GM19328 (cell line): Measurements from ENCODE around the gene MLXIP.
"Not testable (repeated sequence)": the region's sequence is repeated elsewhere in the genome, so short reads cannot be mapped to it uniquely, and the experiment has no call there.

ENCODE experiments used
- ATAC-seq: cut with Tn5 transposase; IDR thresholded peaks from one replicate; pipeline ENCODE4 v1.9.1; 2021; ENCODE audit warnings: mild to moderate bottlenecking, moderate library complexity; ENCODE audit not compliant: unreplicated experiment

The MLXIP gene, protein sequence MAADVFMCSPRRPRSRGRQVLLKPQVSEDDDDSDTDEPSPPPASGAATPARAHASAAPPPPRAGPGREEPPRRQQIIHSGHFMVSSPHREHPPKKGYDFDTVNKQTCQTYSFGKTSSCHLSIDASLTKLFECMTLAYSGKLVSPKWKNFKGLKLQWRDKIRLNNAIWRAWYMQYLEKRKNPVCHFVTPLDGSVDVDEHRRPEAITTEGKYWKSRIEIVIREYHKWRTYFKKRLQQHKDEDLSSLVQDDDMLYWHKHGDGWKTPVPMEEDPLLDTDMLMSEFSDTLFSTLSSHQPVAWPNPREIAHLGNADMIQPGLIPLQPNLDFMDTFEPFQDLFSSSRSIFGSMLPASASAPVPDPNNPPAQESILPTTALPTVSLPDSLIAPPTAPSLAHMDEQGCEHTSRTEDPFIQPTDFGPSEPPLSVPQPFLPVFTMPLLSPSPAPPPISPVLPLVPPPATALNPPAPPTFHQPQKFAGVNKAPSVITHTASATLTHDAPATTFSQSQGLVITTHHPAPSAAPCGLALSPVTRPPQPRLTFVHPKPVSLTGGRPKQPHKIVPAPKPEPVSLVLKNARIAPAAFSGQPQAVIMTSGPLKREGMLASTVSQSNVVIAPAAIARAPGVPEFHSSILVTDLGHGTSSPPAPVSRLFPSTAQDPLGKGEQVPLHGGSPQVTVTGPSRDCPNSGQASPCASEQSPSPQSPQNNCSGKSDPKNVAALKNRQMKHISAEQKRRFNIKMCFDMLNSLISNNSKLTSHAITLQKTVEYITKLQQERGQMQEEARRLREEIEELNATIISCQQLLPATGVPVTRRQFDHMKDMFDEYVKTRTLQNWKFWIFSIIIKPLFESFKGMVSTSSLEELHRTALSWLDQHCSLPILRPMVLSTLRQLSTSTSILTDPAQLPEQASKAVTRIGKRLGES

DNA sequence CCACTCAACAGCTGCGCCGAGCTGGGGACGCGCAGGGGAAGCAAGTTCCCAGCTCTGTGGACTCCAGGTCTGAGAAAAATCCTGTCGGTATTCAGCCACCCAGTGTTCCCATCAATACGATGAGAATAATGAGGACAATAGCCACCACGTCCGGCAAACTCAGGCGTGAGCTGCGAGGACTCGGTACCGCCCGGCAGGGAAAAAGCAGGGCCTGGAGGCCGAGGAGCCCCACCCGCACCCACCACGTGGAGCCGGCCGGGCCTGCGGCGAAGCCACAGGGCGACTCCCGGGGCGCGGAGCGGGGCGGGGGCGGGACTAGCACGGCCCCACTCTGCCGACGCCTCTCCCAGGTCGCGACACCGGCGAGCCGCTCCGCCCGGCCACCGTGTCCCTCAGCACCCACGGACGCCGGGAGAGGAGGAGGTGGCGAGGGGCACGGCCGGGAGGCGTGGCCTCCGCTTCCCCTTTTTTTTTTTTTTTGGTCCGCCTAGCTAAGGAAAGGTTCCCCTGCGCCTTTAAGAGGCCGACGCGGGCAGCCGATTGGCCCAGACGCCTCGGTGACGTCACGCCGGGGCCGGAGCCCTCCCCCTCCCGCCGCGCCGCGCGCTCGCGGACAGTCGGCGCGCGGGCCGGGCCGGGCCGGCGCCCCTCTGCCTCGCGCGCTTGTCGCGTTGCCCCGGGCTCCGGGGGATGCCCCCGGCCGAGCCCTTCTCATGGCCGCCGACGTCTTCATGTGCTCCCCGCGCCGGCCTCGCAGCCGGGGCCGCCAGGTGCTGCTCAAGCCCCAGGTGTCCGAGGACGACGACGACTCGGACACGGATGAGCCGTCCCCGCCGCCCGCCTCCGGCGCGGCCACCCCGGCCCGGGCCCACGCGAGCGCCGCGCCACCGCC is at the start of gene MLXIP:
Gene MLXIP (plus strand): TSS at position 616 of the 892 bp plus-strand sequence. CDS start 98 bp downstream, at position 714.
- peak; percentile 81 for ATAC-seq

DNA sequence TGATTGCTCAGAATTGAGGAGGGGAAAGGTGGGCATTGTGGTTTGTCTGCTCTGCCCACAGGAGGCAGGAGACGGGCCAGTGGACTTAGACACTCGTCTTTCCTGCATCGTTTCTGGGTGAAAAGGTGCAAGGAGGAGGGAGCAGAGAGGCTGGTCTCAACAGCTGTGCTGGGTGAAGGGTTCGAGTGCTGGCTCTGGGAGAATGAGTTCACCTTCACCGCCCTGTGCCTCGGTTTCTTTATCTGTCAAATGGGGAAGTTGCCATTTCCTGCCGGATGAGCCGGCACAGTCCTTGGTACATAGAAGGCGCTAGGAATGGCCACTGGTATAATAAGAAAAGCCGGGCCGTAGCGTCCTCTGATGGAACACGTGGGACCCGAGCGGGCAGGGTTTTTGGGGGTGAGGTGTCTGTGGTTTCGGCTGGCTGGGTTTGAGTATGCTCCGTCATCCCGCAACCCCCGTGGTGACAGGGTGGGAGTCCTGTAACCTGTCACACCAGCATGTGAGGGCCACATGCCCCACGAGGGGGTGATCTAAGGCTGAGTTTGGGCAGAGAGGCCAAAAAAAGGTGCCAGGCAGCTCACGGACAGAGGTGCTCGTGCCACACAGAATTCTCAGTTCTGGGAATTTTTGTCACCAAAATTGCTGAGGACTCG is 49.5 kb upstream of the MLXIP start:
- ATAC-seq: no peak

- no peak for ATAC-seq
These were observed 48.7 kb upstream of the MLXIP start for GRCh38 chr12:122029620-122030423.

GRCh38 chr12:122030424-122031035 is 48.0 kb upstream of the MLXIP start:
- ATAC-seq: no peak

DNA sequence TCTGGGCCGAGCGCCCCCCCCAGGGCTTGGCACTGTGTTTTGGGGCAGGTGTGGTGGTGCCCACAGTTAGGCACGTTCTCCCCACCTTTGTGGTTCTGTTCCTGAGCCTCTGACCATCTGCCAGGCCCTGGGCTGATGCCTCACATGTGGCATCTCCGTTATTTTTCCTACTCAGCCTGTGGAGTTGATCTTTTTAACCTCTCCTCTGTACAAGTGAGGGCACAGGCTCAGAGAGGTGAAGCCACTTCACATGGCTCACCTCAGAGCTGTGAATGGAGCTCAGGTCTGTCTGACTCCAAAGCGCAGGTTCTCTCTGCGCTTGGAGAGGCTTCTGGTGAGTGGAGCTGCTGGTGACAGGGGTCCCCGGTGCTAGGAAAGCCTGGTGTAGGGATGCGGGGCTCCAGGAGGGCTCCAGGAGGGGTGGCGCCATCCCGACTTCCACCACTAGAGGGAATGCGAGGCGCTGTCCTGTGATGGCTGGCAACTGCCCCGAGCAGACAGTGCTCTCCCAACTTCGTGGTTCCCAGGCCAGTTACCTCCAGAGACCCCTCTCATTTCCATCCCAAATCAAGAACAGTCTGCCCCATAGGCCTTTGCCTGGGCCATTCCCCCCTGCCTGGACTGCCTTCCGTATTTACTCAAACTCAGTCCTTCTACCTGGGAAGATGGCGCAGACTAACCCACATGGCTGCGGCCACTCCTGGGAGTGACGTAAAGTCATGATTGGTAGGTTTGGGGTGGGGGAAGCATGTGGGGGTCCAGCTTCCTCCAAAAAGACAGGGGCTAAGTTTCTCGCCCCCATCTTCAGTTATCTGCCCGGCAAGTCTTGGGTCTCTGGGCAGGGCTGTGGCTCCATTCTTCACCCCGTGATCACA is 47.0 kb upstream of the MLXIP start:
- no peak for ATAC-seq

DNA sequence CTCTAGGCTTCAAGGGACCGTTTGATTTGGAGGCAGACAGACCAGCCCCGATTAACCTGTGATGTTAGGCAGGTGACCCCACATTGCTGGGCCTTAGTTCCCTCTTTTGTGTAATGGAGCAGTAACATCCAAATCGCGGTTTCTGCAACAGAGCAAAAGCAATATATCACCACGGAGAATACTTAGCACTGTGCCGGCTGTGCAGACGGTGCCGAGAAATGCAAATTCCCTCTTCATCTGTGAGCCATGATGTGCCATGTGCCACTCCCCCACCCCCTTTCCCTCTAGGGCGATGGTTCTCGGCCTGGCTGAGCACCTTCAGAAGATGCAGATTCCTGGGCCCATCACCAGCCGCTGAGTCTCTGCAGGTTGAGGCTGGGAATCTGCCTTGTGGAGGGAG is 46.0 kb upstream of the MLXIP start:
- ATAC-seq: no peak

GRCh38 chr12:122035292-122035691 is 43.3 kb upstream of the MLXIP start:
- no peak for ATAC-seq

DNA sequence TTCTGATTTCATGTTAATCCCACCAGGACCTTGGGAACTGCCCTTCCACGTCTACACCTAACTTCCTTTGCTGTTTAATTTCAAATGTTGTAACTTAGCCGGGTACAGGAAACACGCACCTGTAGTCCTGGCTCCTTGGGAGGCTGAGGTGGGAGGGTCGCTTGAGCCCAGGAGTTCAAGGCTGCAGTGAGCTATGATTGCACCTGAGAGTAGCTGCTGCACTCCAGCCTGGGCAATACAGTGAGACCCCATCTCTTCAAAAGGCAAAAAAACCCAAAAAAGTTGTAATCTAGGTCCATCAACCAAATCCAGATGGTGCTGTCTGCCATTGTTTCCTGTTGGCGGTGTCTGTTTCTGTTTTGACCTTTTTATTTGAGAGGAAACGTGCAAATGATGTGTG is 42.4 kb upstream of the MLXIP start:
- ATAC-seq: no peak

GRCh38 chr12:122040579-122041386 is 37.8 kb upstream of the MLXIP start:
- ATAC-seq: no peak

DNA sequence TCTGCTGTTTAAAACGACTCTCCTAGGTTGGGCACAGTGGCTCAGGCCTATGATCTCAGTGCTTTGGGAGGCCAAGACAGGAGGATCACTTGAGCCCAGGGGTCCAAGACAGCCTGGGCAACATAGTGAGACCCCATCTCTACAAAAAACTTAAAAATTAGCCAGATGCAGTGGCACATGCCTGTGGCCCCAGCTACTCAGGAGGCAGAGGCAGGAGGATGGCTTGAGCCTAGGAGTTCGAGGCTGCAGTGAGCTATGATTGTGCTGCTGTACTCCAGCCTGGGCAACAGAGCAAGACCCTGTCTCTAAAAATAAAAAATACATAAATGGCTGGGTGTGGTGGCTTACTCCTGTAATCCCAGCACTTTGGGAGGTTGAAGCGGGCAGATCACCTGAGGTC is 37.1 kb upstream of the MLXIP start:
- ATAC-seq: not testable (repeated sequence)

- ATAC-seq: no peak
These were observed 35.6 kb upstream of the MLXIP start for GRCh38 chr12:122042910-122043309.

GRCh38 chr12:122043476-122043875 is 35.1 kb upstream of the MLXIP start:
- no peak for ATAC-seq

GRCh38 chr12:122045262-122045661 is 33.3 kb upstream of the MLXIP start:
- no peak for ATAC-seq

DNA sequence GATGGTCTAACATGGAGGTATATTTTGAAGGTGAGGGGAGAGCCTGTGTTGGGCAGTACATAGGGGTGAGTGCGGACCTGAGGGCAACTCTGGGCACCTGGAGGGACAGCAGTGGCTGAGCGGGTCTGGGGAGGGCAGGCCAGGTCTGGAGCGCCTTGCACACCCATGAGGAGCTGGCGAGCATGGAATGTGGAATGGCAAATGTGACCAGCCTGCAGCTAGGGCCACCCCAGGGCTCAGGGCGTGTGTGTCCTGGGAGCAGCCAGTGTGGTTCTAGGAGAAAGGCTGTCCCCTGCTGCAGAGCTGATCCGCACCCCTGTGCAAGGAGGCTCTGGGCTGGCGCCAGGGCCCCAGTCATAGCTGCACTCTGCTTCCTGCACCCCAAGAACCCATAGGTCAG is 32.4 kb upstream of the MLXIP start:
- ATAC-seq: no peak

- no peak for ATAC-seq
These were observed 30.4 kb upstream of the MLXIP start for GRCh38 chr12:122048151-122048550.

DNA sequence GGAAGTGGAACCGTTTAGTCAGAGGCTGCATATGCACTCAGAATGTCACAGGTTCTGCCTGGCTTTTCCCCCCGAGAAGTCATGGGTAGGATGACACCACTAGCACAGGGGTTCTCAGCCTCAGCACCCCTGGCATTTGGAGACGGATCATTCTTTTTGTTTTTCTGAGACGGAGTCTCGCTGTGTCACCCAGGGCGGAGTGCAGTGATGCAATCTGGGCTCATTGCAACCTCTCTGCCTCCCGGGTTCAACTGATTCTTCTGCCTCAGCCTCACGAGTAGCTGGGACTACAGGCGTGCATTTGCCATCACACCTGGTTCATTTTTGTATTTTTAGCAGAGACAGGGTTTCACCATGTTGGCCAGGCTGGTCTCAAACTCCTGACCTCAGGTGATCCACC is 28.7 kb upstream of the MLXIP start:
- ATAC-seq: no peak

- ATAC-seq: no peak
These were observed 27.9 kb upstream of the MLXIP start for GRCh38 chr12:122050706-122051105.
